ENCODE results near the gene CTNNAL1. TPM values are rescaled to one million over a fixed set of nuclear protein-coding genes. Genes with fewer than 3 reads are reported as not detected.
"Not testable (repeated sequence)": the region's sequence is repeated elsewhere in the genome, so short reads cannot be mapped to it uniquely, and the experiment has no call there.

The CTNNAL1 gene
- total and polyA plus RNA-seq, 5 experiments from 2014 or later = 0.15 to 4.4 (median 2.3) TPM

DNA sequence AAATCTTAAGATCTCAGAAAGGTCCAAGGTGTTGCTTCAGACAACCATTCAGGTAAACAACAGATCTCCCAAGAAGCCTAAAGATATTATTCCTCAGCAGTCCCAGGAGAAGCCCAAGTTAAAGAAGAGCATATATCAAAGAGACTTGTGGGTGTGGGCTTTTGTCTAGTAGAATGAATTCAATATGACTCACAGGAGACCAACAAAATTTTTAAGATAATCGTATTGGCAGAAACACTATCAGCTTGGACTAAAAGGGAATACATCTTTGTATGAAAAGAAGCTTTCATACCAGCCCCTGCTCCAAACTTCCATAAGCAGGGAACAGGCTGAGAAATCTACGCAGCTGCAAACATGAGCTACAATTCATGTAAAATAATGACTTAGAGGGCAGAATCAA, 10.2 kb downstream of the CTNNAL1 start:
- H3K4me1 Mint-ChIP-seq = peaks cover 4 to 10% (median 6%) of the 10 kb centered on the region in 4 donors
- no peak overlapping the region for H3K27ac Mint-ChIP-seq
- ATAC-seq (no peak), DNase-seq (no peak)
- no peak overlapping the region for H3K4me3 Mint-ChIP-seq
- H3K9me3 Mint-ChIP-seq = peaks cover 0 to 29% (median 12%) of the 10 kb centered on the region in 9 donors
- POLR2A ChIA-PET = no interaction called here
- peaks cover 2 to 19% (median 18%) of the 10 kb centered on the region in 3 donors for H3K36me3 Mint-ChIP-seq
- peaks cover 0 to 18% (median 4%) of the 10 kb centered on the region in 5 donors for H3K27me3 Mint-ChIP-seq

DNA sequence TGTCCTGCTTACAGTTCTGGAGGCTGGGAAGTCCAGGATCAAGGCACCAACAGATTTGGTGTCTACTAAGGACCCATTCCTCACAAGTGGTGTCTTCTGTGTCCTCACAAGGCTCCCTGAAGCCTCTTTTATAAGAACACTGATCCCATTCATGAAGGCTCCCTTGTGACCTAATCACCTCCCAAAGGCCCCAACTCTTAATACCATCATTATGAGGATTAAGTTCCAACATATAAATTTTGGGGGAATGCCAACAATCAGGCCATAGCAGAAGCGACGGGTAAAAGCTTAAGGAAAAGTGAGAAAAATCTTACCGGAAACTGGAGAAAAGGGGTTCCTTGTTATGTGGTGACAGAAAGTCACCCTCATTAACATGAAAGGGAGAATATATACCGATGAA, 11.2 kb downstream of the CTNNAL1 start:
- no peak for ATAC-seq
- H3K27ac Mint-ChIP-seq = no peak overlapping the region
- POLR2A ChIA-PET = no interaction called here
- H3K27me3 Mint-ChIP-seq = peaks cover 0 to 12% (median 4%) of the 10 kb centered on the region in 5 donors
- H3K4me3 Mint-ChIP-seq = no peak overlapping the region
- no peak for DNase-seq
- peaks cover 0 to 29% (median 12%) of the 10 kb centered on the region in 9 donors for H3K9me3 Mint-ChIP-seq
- H3K4me1 Mint-ChIP-seq = peaks cover 4 to 10% (median 6%) of the 10 kb centered on the region in 4 donors
- H3K36me3 Mint-ChIP-seq = peaks cover 2 to 18% (median 17%) of the 10 kb centered on the region in 3 donors

DNA sequence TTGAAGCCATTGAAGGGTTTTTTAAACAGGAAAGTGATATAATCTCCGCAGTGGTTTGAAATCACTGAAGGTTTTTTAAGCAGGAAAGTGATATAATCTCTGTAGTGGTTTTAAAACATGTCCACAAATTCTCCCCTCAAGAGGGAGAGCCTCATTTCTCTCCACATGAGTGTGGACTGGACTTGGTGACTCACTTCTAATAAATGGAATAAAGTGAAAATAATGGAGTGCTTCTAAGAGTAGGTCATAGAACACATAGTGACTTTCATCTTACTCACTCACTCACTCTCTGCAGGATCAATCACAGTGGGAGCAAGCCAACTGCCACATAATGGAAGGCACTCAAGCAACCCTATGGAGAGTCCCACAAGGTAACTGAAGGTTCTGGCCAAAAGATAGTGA, 12.0 kb downstream of the CTNNAL1 start:
- ATAC-seq (no peak), DNase-seq (no peak)
- H3K4me3 Mint-ChIP-seq = no peak overlapping the region
- H3K9me3 Mint-ChIP-seq = peaks cover 0 to 29% (median 12%) of the 10 kb centered on the region in 9 donors
- POLR2A ChIA-PET = no interaction called here
- H3K27me3 Mint-ChIP-seq = peaks cover 0 to 4% (median 1%) of the 10 kb centered on the region in 5 donors
- peaks cover 2 to 18% (median 17%) of the 10 kb centered on the region in 3 donors for H3K36me3 Mint-ChIP-seq
- peaks cover 4 to 10% (median 6%) of the 10 kb centered on the region in 4 donors for H3K4me1 Mint-ChIP-seq
- no peak overlapping the region for H3K27ac Mint-ChIP-seq

DNA sequence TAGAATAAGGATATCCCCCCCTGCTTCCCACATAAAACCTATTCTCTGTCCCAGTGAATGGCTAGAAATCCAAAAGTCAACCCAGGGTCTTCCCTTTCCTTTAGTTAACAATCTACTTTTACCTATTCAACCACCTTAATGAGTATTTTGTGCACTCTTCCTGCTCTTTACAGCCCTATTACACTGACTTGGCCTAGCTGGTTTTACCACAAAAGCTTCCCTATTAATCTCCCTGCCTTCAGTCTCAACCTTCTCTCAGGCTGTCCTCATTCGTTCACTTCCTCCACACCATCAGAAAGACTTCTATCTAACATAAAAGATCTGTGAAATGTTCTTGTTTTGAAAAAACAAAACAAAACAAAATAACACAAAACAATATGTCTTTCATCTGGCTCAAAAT, 16.2 kb downstream of the CTNNAL1 start:
- no peak for DNase-seq
- Mint-ChIP-seq H3K4me3 (no peak overlapping the region), H3K36me3 (peaks cover 0 to 2% (median 1%) of the 10 kb centered on the region in 3 donors), H3K27me3 (no peaks in the 10 kb centered on the region), H3K9me3 (peaks cover 0 to 8% (median under 1%) of the 10 kb centered on the region in 9 donors), H3K4me1 (peaks cover 10 to 18% (median 12%) of the 10 kb centered on the region in 4 donors), H3K27ac (peak overlapping the region in 1 of 10 donors; percentile 7)
- no peak for ATAC-seq
- POLR2A ChIA-PET = no interaction called here

DNA sequence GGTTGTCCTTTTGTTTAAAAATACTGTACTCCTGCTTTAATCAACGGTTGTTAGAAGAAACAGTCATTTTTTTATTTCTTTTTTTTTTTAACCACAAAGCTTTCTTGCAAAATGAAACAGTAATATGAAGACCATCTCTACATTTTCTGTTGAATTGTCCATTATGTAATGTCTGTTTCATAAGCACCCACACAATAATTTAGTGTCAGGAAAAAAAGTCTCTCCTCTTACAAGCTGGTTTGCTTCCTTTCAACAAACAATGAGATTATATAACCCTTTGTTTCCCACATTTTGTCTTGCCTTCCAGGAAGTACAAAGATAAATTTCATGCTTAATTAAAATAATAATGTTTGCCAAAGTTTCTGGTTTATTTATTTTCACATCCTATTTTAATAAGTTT, 16.7 kb downstream of the CTNNAL1 start:
- no peak overlapping the region for H3K27ac Mint-ChIP-seq
- no peak overlapping the region for H3K4me3 Mint-ChIP-seq
- peaks cover 0 to 3% (median 0%) of the 10 kb centered on the region in 9 donors for H3K9me3 Mint-ChIP-seq
- no peak for DNase-seq
- H3K4me1 Mint-ChIP-seq = peaks cover 10 to 18% (median 12%) of the 10 kb centered on the region in 4 donors
- no peaks in the 10 kb centered on the region for H3K36me3 Mint-ChIP-seq
- H3K27me3 Mint-ChIP-seq = no peaks in the 10 kb centered on the region
- ATAC-seq = no peak
- POLR2A ChIA-PET = no interaction called here

DNA sequence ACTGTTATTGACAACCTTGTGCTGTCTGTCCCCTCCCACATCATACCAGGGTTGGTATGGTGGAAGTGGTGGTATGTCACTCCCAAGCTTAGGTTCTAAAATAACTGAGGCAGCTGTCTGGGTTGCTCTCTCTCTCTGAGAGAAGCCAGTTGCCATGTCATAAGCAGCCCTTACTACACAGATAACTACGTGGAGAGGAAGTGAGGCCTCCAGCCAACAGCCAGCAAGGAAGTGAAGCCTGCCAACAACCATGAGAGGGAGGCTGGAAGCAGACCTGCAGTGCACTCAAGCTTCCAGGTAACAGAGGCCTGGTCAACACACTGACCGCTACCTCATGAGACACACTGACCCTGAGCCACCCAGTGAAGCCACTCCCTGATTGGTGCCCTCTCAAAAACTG, 18.6 kb downstream of the CTNNAL1 start:
- Mint-ChIP-seq H3K27ac (peak overlapping the region in 1 of 10 donors; percentile 18), H3K36me3 (no peaks in the 10 kb centered on the region), H3K27me3 (peaks cover 0 to 4% (median 0%) of the 10 kb centered on the region in 5 donors), H3K9me3 (no peaks in the 10 kb centered on the region), H3K4me1 (peaks cover 3 to 10% (median 7%) of the 10 kb centered on the region in 4 donors), H3K4me3 (no peak overlapping the region)
- POLR2A ChIA-PET = no interaction called here
- ATAC-seq (peak in 1 of 2 donors; percentile 33), DNase-seq (no peak)

DNA sequence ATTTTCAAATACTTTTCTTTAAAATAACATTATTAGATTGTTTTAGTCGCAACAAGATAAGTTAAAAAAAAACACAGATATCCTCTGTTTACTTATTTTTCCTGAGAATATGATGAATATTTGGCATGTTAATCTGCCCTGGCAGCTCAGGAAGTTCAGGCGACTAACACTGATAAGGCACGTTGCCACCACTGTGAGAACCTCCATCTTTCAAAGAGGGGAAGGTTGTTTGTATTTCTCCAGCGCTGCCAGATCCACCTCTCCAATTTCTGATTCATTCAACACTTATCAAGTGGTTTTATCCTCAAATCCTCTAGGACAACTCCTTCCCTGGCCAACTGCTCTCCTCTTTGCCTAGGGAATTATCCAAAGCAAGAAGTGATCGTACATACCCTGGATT, 21.8 kb downstream of the CTNNAL1 start:
- DNase-seq (no peak), ATAC-seq (no peak)
- Mint-ChIP-seq H3K9me3 (peaks cover 0 to 7% (median 0%) of the 10 kb centered on the region in 9 donors), H3K4me1 (peaks cover 3 to 10% (median 7%) of the 10 kb centered on the region in 4 donors), H3K4me3 (no peak overlapping the region), H3K27ac (no peak overlapping the region), H3K36me3 (no peaks in the 10 kb centered on the region), H3K27me3 (peaks cover 0 to 4% (median 0%) of the 10 kb centered on the region in 5 donors)
- POLR2A ChIA-PET = no interaction called here

DNA sequence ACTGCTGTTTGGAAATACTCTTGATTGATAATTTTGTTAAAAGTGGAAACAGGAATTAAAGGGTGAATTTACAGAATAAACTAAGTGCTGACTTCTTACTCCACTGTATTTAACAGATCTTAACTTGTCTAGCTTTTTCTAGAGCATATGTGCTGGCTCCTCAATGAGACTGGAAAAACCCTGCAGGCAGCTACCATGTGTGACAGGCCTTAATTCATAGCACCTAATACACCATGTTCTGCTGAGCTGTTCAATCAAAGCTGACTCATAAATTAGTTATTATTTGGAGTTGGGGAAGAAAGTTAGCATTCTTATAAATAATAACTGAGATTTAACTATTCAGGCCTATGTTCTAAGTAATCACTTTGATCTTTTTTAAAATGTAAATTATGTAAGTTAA, 29.4 kb downstream of the CTNNAL1 start:
- H3K4me1 Mint-ChIP-seq = no peaks in the 10 kb centered on the region
- peaks cover 0 to 7% (median 0%) of the 10 kb centered on the region in 9 donors for H3K9me3 Mint-ChIP-seq
- no peaks in the 10 kb centered on the region for H3K36me3 Mint-ChIP-seq
- no peak for ATAC-seq
- no peak overlapping the region for H3K27ac Mint-ChIP-seq
- POLR2A ChIA-PET = interaction anchor here (0.7 kb wide), 1 partner anchor 95 kb away, joined by 4 read pairs; no protein-coding TSS in a partner anchor
- no peak for DNase-seq
- no peaks in the 10 kb centered on the region for H3K27me3 Mint-ChIP-seq
- no peak overlapping the region for H3K4me3 Mint-ChIP-seq

DNA sequence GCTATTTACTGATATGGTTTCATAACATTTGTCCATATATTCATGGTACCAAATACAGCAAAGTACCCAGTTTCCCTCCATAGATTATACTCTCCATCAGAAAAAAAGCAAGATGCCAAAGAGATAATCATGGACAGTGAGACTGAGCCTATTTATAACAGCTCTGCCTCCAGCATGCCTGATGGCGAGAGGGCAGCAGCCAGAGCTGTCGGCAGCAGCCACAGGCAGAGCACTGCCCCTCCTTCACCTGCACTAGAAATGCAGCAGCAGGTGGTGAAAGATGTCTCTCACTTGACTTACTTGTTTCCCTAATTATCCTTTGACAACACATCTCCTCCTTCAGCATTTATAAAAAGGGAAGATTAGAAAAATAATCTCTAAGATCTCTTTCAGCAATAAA, 32.4 kb downstream of the CTNNAL1 start:
- POLR2A ChIA-PET = interaction anchor here (0.6 kb wide), 1 partner anchor 139 kb away, joined by 4 read pairs; the partner anchor contains the start of gene TMEM245
- no peak overlapping the region for H3K4me3 Mint-ChIP-seq
- H3K27me3 Mint-ChIP-seq = no peaks in the 10 kb centered on the region
- no peak for DNase-seq
- no peak overlapping the region for H3K27ac Mint-ChIP-seq
- H3K4me1 Mint-ChIP-seq = no peaks in the 10 kb centered on the region
- ATAC-seq = no peak
- no peaks in the 10 kb centered on the region for H3K36me3 Mint-ChIP-seq
- no peaks in the 10 kb centered on the region for H3K9me3 Mint-ChIP-seq

DNA sequence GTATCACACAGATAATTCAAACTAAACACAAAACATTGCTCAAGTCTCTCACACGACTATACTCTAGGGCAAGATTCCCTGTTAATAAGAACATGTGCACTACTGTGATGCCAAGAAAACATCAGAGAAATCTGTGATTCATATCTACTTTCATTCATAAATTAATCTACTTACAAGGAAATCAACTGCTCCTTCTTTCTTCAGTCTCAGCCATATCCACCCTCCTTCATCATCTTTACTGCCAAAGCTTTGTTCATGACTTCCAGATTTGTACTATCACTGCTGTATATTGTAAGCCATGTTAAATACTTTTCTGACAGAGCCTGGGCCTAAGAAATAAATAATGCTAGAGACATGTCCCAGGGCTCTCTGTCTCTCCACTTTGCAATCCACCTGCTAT, 35.1 kb downstream of the CTNNAL1 start:
- peak overlapping the region in 1 of 10 donors; percentile 12 for H3K27ac Mint-ChIP-seq
- H3K9me3 Mint-ChIP-seq = no peaks in the 10 kb centered on the region
- POLR2A ChIA-PET = no interaction called here
- H3K4me3 Mint-ChIP-seq = no peak overlapping the region
- no peaks in the 10 kb centered on the region for H3K27me3 Mint-ChIP-seq
- no peak for ATAC-seq
- no peak for DNase-seq
- no peaks in the 10 kb centered on the region for H3K4me1 Mint-ChIP-seq
- H3K36me3 Mint-ChIP-seq = no peaks in the 10 kb centered on the region

DNA sequence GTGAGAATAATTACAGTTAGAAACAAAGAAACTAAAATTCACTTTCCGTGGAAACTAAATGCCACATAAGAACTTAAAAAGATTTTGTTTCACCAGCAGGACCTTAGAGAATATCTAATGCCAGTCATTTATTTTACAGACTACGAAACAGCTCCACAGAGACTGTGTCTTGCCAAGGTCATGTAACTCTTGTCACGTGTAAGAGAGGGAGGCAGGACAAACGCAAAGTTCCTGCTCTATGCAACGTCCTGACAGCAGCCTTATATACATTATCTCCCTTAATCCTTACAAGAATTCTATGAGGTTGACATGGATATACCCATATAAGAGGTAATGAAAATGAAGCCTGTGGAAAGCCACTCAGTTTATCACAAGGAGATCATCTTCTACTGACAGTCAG, 39.4 kb downstream of the CTNNAL1 start:
- Mint-ChIP-seq H3K36me3 (peaks cover 0 to 8% (median 5%) of the 10 kb centered on the region in 3 donors), H3K4me1 (no peaks in the 10 kb centered on the region), H3K9me3 (peaks cover 0 to 17% (median 0%) of the 10 kb centered on the region in 9 donors), H3K27ac (no peak overlapping the region), H3K27me3 (no peaks in the 10 kb centered on the region), H3K4me3 (no peak overlapping the region)
- POLR2A ChIA-PET = no interaction called here
- DNase-seq = no peak
- ATAC-seq = no peak

DNA sequence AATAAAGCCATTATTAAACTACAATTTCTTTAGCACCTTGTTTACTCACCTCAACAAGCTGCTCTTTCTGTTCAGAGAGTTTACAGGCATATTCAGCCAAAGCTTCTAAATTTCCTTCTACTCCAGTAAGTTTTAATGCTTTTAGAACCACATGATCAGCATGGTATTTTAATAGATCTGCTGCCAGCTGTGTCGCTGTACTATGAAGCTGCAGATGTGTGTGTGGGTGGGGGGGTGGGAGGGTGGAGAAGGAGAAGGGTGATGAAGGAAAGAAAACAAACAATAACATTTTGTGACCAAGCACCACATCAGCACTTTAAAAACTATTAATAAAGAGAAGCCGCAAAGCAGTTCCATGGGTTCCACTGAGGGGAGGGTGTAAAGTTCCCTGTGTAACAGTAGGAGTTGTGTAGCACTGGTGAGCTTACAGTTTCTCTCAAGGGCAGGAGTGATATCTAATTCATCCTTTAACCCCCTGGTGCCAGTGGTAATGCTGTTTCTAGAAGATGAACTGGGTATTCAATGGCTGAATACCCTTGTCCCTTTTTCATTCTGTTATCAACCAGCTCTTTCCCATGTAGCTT, 40.6 kb downstream of the CTNNAL1 start:
- POLR2A ChIA-PET = no interaction called here
- H3K4me3 Mint-ChIP-seq = no peak overlapping the region

DNA sequence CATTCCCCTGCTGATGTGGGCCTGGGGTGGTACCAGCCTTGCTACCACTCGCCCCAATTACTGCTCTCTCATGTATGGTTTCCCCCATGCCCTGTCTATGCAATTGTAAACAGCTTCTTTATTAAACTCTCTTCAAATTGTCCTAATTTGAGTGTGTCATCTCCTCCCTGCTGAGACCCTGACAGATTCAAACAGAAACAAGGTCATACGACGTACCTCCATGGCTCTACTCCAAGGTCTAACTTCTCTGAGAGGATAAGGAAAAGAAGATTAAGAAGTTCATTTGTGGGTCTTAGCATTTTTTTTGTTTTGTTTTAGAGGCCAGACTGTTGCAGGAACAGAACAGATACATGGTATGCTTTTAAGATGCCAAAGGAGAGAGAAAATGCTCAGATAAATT, 41.1 kb downstream of the CTNNAL1 start:
- no peak for DNase-seq
- Mint-ChIP-seq H3K4me1 (no peaks in the 10 kb centered on the region), H3K27me3 (no peaks in the 10 kb centered on the region), H3K4me3 (no peak overlapping the region), H3K9me3 (peaks cover 0 to 17% (median 0%) of the 10 kb centered on the region in 9 donors), H3K36me3 (peaks cover 0 to 8% (median 5%) of the 10 kb centered on the region in 3 donors), H3K27ac (no peak overlapping the region)
- no peak for ATAC-seq
- POLR2A ChIA-PET = no interaction called here

More for the DNA sequence above, 40.6 kb downstream of the CTNNAL1 start:
- Mint-ChIP-seq H3K4me1 (no peaks in the 10 kb centered on the region), H3K27me3 (no peaks in the 10 kb centered on the region), H3K9me3 (peaks cover 0 to 17% (median 0%) of the 10 kb centered on the region in 9 donors), H3K36me3 (peaks cover 0 to 8% (median 5%) of the 10 kb centered on the region in 3 donors), H3K27ac (no peak overlapping the region)
- no peak for DNase-seq
- ATAC-seq = no peak

DNA sequence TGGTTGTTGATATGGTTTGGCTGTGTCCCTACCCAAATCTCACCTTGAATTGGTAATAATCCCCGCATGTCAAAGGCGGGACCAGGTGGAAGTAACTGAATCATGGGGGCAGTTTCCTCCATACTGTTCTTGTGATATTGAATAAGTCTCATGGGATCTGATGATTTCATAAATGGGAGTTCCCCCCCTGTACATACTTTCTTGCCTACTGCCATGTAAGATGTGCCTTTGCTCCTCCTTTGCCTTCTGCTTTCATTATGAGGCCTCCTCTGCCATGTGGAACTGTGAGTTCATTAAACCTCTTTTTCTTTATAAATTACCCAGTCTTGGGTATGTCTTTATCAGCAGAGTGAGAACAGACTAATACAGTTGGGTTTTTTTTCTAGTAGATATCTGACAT, 41.9 kb downstream of the CTNNAL1 start:
- H3K36me3 Mint-ChIP-seq, ATAC-seq, POLR2A ChIA-PET, H3K4me3 Mint-ChIP-seq, H3K27me3 Mint-ChIP-seq, H3K4me1 Mint-ChIP-seq, DNase-seq: not testable (repeated sequence)
- Mint-ChIP-seq H3K9me3 (peaks cover 0 to 17% (median 0%) of the 10 kb centered on the region in 9 donors), H3K27ac (peak overlapping the region in 1 of 10 donors; percentile 1)

All from naive thymus-derived CD8-positive, alpha-beta T cell (primary cell).